K562 (cell line): ENCODE data around the gene TMEM191C. TPM values are rescaled to one million over a fixed set of nuclear protein-coding genes. Genes with fewer than 3 reads are reported as not detected.

ENCODE experiments used
- C11orf30 ChIP-seq: fragments of 450-650 bp; IDR thresholded peaks from 2 replicates; pipeline ENCODE4 v1.6.1; 2016; ENCODE audit warnings: low read depth, mild to moderate bottlenecking
- CGGBP1 ChIP-seq: fragments of 250-450 bp; sonication (Bioruptor Pico); IDR thresholded peaks from 2 replicates; pipeline ENCODE4 v1.9.0; 2021; ENCODE audit warnings: mild to moderate bottlenecking
- KAT2B ChIP-seq: IDR thresholded peaks from one replicate; pipeline ENCODE4 v1.6.1; 2012; ENCODE audit warnings: low read depth, mild to moderate bottlenecking, control low read depth, inconsistent platforms, low read length, moderate library complexity
- MNT ChIP-seq, 2 experiments: fragments of 450-650 bp; conservative IDR thresholded peaks; 2 replicates each; pipeline ENCODE4 v1.6.1; 2017; ENCODE audit warnings: mild to moderate bottlenecking in 2 of 2, moderate library complexity in 2 of 2
- NCOA1 ChIP-seq: fragments of 450-650 bp; IDR thresholded peaks from 2 replicates; pipeline ENCODE4 v1.6.1; 2016; ENCODE audit warnings: low read depth
- RERE ChIP-seq: sonication (generic); formaldehyde crosslinking; IDR thresholded peaks from 2 replicates; pipeline ENCODE4 v1.8.0; 2023; ENCODE audit warnings: missing genetic modification reagents, mild to moderate bottlenecking, borderline replicate concordance
- polyA plus RNA-seq, 8 experiments: library from polyadenylated mRNA; depleted of rRNA in 4 of 8; stranded (reverse) in 5 of 8; unstranded in 3 of 8; fragments of >200 nt; fragmentation: Nextera tagmentation in 2 of 8; fragmentation: Illumina TruSeq in 1 of 8; extraction: Ambion mirVana in 2 of 8; extraction: Trizol in 1 of 8; gene quantifications; 2 replicates each; pipeline versions ENCODE4 v1.2.1 to v1.2.3, GENCODE V29; 2011 to 2014; ENCODE audit warnings: inconsistent platforms in 1 of 8, missing spikeins in 1 of 8
- total RNA-seq, 7 experiments: library from RNA; depleted of rRNA in 6 of 7; stranded (reverse); fragments of >200 nt in 6 of 7; fragmentation: Illumina TruSeq in 2 of 7; extraction: Trizol in 2 of 7; gene quantifications; 2 replicates each; pipeline versions ENCODE4 v1.2.1 to v1.2.3, GENCODE V29; 2011 to 2021; ENCODE audit warnings: low replicate concordance in 1 of 7
- TF ChIP-seq, protein P1 (sequence below): IDR thresholded peaks from 2 replicates; pipeline ENCODE4 v1.6.1; 2012; ENCODE audit warnings: low read depth, low read length, improper control_type of control experiment, borderline replicate concordance
- TF ChIP-seq, protein P2 (sequence below), 2 experiments: fragments of 450-650 bp in 1 of 2; sonication (generic) in 1 of 2; formaldehyde crosslinking in 1 of 2; IDR thresholded peaks; 2 replicates each; pipeline versions ENCODE4 v1.7.1 to v1.9.0; 2016 to 2022; ENCODE audit warnings: inconsistent platforms in 1 of 2, mild to moderate bottlenecking in 1 of 2, missing genetic modification reagents in 1 of 2

Gene TMEM191C
- total and polyA plus RNA-seq, 9 of the 15 experiments (the other 6 are each of a cell fraction or from before 2014, with no cell fraction given): 0.15 to 7.1 (median 1.1) TPM

DNA sequence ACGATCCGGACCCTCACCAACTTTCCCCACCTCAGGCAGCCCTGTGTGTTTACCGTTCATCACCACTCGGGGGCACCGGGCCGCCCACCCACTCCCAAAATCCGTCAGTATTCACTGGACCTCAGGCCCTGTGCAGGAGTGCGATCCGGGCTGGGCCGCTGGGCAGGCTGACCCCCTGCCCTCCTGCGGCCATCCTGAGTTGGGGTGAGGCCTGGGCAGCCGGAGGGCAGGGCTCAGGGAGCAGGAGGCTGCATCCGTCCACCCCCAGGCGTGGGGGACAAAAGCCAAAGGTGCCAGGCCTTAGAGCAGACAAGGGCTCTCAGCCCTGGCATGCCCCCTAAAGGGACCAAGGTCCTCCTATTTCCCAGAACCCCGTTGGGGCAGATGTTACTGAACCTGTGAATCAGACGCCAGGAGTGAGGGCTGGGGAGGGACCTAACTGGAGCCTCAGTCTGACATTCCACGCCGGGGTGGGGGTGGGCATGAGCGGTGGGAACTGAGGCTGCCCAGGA lies 16.8 kb upstream of the TMEM191C start (continued):
- TF ChIP-seq, protein P1, sequence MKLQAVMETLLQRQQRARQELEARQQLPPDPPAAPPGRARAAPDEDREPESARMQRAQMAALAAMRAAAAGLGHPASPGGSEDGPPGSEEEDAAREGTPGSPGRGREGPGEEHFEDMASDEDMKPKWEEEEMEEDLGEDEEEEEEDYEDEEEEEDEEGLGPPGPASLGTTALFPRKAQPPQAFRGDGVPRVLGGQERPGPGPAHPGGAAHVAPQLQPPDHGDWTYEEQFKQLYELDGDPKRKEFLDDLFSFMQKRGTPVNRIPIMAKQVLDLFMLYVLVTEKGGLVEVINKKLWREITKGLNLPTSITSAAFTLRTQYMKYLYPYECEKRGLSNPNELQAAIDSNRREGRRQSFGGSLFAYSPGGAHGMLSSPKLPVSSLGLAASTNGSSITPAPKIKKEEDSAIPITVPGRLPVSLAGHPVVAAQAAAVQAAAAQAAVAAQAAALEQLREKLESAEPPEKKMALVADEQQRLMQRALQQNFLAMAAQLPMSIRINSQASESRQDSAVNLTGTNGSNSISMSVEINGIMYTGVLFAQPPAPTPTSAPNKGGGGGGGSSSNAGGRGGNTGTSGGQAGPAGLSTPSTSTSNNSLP: no peak
- TF ChIP-seq CGGBP1 (CRISPR knock-in tag): no peak
- TF ChIP-seq NCOA1: no peak
- TF ChIP-seq RERE: no peak
- TF ChIP-seq, protein P2, sequence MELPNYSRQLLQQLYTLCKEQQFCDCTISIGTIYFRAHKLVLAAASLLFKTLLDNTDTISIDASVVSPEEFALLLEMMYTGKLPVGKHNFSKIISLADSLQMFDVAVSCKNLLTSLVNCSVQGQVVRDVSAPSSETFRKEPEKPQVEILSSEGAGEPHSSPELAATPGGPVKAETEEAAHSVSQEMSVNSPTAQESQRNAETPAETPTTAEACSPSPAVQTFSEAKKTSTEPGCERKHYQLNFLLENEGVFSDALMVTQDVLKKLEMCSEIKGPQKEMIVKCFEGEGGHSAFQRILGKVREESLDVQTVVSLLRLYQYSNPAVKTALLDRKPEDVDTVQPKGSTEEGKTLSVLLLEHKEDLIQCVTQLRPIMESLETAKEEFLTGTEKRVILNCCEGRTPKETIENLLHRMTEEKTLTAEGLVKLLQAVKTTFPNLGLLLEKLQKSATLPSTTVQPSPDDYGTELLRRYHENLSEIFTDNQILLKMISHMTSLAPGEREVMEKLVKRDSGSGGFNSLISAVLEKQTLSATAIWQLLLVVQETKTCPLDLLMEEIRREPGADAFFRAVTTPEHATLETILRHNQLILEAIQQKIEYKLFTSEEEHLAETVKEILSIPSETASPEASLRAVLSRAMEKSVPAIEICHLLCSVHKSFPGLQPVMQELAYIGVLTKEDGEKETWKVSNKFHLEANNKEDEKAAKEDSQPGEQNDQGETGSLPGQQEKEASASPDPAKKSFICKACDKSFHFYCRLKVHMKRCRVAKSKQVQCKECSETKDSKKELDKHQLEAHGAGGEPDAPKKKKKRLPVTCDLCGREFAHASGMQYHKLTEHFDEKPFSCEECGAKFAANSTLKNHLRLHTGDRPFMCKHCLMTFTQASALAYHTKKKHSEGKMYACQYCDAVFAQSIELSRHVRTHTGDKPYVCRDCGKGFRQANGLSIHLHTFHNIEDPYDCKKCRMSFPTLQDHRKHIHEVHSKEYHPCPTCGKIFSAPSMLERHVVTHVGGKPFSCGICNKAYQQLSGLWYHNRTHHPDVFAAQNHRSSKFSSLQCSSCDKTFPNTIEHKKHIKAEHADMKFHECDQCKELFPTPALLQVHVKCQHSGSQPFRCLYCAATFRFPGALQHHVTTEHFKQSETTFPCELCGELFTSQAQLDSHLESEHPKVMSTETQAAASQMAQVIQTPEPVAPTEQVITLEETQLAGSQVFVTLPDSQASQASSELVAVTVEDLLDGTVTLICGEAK (IDR thresholded peaks at IDR 0.05): no peak
- TF ChIP-seq, protein P2 (CRISPR knock-in tag; IDR thresholded peaks at IDR 0.05): no peak
- no peak for TF ChIP-seq C11orf30
- no peak for TF ChIP-seq KAT2B
- no peak for TF ChIP-seq MNT (conservative IDR thresholded peaks at IDR 0.05)
